A549 (cell line): Measurements from ENCODE around the gene ITIH6.

Experiments
- BHLHE40 ChIP-seq: IDR thresholded peaks from 2 replicates; pipeline ENCODE4 v1.6.1; 2012; ENCODE audit warnings: low read depth, low read length, inconsistent platforms
- CEBPB ChIP-seq, 2 experiments: fragments of >200 bp in 1 of 2; sonication (Bioruptor Twin) in 1 of 2; formaldehyde crosslinking in 1 of 2; IDR thresholded peaks; 2 replicates each; pipeline ENCODE4 v1.6.1; 2012 to 2016
- CTCF ChIP-seq: fragments of >200 bp; sonication (Bioruptor Twin); formaldehyde crosslinking; IDR thresholded peaks from 3 replicates; pipeline ENCODE4 v1.5.1; 2016
- FOXS1 ChIP-seq: fragments of 250-450 bp; sonication (Bioruptor Pico); IDR thresholded peaks from 2 replicates; pipeline ENCODE4 v1.5.0; 2020; ENCODE audit warnings: mild to moderate bottlenecking, moderate library complexity
- MAX ChIP-seq: IDR thresholded peaks from 2 replicates; pipeline ENCODE4 v1.6.1; 2012
- PHF8 ChIP-seq: fragments of 200-600 bp; sonication (generic); IDR thresholded peaks from 2 replicates; pipeline ENCODE4 v1.6.1; 2016; ENCODE audit warnings: low read depth, mild to moderate bottlenecking, antibody characterized with exemption, moderate library complexity, borderline replicate concordance
- POLR2A ChIP-seq: IDR thresholded peaks from 2 replicates; pipeline ENCODE4 v1.6.1; 2012; ENCODE audit warnings: mild to moderate bottlenecking, low read length
- POLR2AphosphoS2 ChIP-seq: conservative IDR thresholded peaks from 2 replicates; pipeline ENCODE4 v1.6.1; 2012; ENCODE audit warnings: low read length, improper control_type of control experiment, inconsistent platforms
- RAD21 ChIP-seq, 2 experiments: fragments of >200 bp in 1 of 2; sonication (Bioruptor Twin) in 1 of 2; formaldehyde crosslinking in 1 of 2; IDR thresholded peaks in 1 of 2; conservative IDR thresholded peaks in 1 of 2; 2 replicates in 1 of 2; 3 replicates in 1 of 2; pipeline ENCODE4 v1.6.1; 2012 to 2018; ENCODE audit warnings: inconsistent platforms in 1 of 2
- RCOR1 ChIP-seq: fragments of 150-350 bp; IDR thresholded peaks from 2 replicates; pipeline ENCODE4 v1.6.1; 2014; ENCODE audit warnings: antibody characterized with exemption, low read length, low read depth
- REST ChIP-seq: fragments of 200-600 bp; sonication (generic); IDR thresholded peaks from 2 replicates; pipeline ENCODE4 v1.6.1; 2016; ENCODE audit warnings: antibody characterized with exemption, mild to moderate bottlenecking, moderate library complexity
- TP53 ChIP-seq: fragments of 250-450 bp; sonication (Bioruptor Pico); IDR thresholded peaks from 2 replicates; pipeline ENCODE4 v1.5.0; 2021; ENCODE audit warnings: mild to moderate bottlenecking, moderate library complexity

- no peak for TF ChIP-seq TP53 (CRISPR knock-in tag)
- no peak for TF ChIP-seq CTCF
- TF ChIP-seq PHF8: no peak
- no peak for TF ChIP-seq FOXS1 (CRISPR knock-in tag)
- no peak for TF ChIP-seq REST
- no peak for TF ChIP-seq CEBPB (IDR thresholded peaks at IDR 0.05)
- TF ChIP-seq POLR2A: no peak
- TF ChIP-seq POLR2AphosphoS2: no peak
- no peak for TF ChIP-seq MAX
- no peak for TF ChIP-seq RAD21 (conservative IDR thresholded peaks at IDR 0.05 in 1 of 2, IDR thresholded peaks at IDR 0.05 in 1 of 2)
- TF ChIP-seq BHLHE40: no peak
- TF ChIP-seq RCOR1: no peak
Measured at GRCh38 chrX:54824195-54824594, 26.1 kb upstream of the ITIH6 start.
